Subcutaneous adipose tissue (tissue), 4 donors: ENCODE results near the gene IHH. TPM values are rescaled to one million over a fixed set of nuclear protein-coding genes. Genes with fewer than 3 reads are reported as not detected.

Source experiments
- CTCF ChIP-seq: fragments of 450-650 bp; IDR thresholded peaks from one replicate; pipeline ENCODE4 v1.5.1; 2016; ENCODE audit warnings: low read depth, mild to moderate bottlenecking, control low read depth, antibody characterized with exemption, moderate library complexity
- total RNA-seq, 4 donors: library from RNA; depleted of rRNA; stranded (reverse); fragments of >200 nt; gene quantifications; one replicate each; pipeline ENCODE4 v1.1.0, GENCODE V29; 2016

The IHH gene
- total RNA-seq, 4 donors from 2014 or later, result 0.33 TPM; not detected in 3

- TF ChIP-seq CTCF, result no peak
Measured at GRCh38 chr2:219028996-219029828, 31.5 kb downstream of the IHH start.

- TF ChIP-seq CTCF, result no peak
Measured at GRCh38 chr2:219028141-219028540, 32.6 kb downstream of the IHH start.

GRCh38 chr2:219027511-219028055 lies 33.1 kb downstream of the IHH start:
- TF ChIP-seq CTCF, result no peak

GRCh38 chr2:219026946-219027345 lies 33.8 kb downstream of the IHH start:
- no peak for TF ChIP-seq CTCF

- no peak for TF ChIP-seq CTCF
Measured at GRCh38 chr2:219025637-219026585, 34.8 kb downstream of the IHH start.

- TF ChIP-seq CTCF, result no peak
Measured at GRCh38 chr2:219024059-219024458, 36.7 kb downstream of the IHH start.
